ENCODE measurements around the gene DYNLT2.
"Not testable (repeated sequence)": the region's sequence is repeated elsewhere in the genome, so short reads cannot be mapped to it uniquely, and the experiment has no call there.

DYNLT2 gene

DNA sequence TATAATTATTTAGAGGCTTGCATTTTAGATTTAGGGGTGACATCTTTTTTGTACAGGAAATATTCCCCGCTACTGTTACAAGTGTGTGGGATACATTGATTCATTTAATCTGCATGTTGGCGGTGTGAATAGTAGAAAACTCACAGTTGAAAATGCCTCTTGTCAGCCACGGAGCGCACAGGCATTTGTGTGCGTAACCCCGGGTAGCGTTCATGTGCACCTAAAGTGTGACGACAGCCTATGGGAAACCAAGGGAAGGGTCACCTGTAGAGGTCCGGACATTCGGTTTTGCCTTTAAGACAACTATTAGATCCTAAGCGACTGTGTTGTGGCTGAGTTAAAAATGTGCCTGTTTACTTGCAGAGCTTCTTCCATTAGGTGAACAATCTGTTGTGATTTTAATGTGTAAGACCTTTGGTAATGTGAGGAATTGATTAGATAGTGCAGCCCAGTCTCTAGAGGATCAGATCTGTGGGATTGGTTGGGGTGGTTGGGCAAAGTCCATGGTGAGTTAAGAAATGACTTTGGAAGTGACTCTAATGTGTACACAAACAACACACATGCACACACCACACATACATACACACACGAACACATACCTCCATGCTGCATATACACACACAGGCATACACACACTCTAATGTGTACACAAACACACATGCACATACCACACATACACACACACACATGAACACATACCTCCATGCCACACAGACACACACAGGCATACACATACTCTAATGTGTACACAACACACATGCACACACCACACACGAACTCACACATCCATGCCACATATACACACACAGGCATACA, 15.8 kb upstream of the DYNLT2 start:
- H3K23ac ChIP-seq (ENCODE audit: low read length) = peak overlapping the region; percentile 91
- no peak overlapping the region for H2BK12ac ChIP-seq (ENCODE audit: low read length)
- H3K4me3 ChIP-seq (ENCODE audit: low read depth, low read length) = peak overlapping the region; percentile 36
- no peak overlapping the region for H3K14ac ChIP-seq (ENCODE audit: low read length)
- H3K9me3 ChIP-seq (ENCODE audit: insufficient read depth, low read depth, low read length) = peaks cover 2% of the 10 kb centered on the region
- no peaks in the 10 kb centered on the region for H3K79me2 ChIP-seq (ENCODE audit: control insufficient read depth, insufficient read depth, low read length, poor library complexity)
- no peak overlapping the region for H2BK120ac ChIP-seq (ENCODE audit: insufficient read depth, low read length, poor library complexity)
- H4K91ac ChIP-seq (ENCODE audit: low read depth, low read length) = no peak overlapping the region
- no peak overlapping the region for H3K18ac ChIP-seq (ENCODE audit: low read length)
- H4K8ac ChIP-seq (ENCODE audit: low read depth, low read length) = no peak overlapping the region
- no CpG with 5 or more reads among the region's 13 CpGs for WGBS (ENCODE audit: extremely low coverage, insufficient coverage, insufficient read length)
- no peaks in the 10 kb centered on the region for H3K4me1 ChIP-seq (ENCODE audit: control insufficient read depth in 1 of 2, insufficient read depth in 2 of 2, low read length in 2 of 2)
- DNase-seq = no peak
- no peak overlapping the region for H2AFZ ChIP-seq (ENCODE audit: insufficient read depth, low read length, poor library complexity)
- H3K79me1 ChIP-seq (ENCODE audit: low read length) = no peaks in the 10 kb centered on the region
- no peak overlapping the region for H3K4ac ChIP-seq (ENCODE audit: low read depth, low read length)
- H3K27me3 ChIP-seq (ENCODE audit: insufficient read depth, low read length) = no peaks in the 10 kb centered on the region
- no peak overlapping the region for H2BK5ac ChIP-seq (ENCODE audit: low read depth, low read length, poor library complexity)
- no peak overlapping the region for H2AK5ac ChIP-seq (ENCODE audit: low read length)
- H3K4me2 ChIP-seq (ENCODE audit: low read length) = no peak overlapping the region
- H3K27ac ChIP-seq (ENCODE audit: low read depth, low read length) = no peak overlapping the region
- H4K12ac ChIP-seq (ENCODE audit: low read depth, low read length) = no peak overlapping the region
- peak overlapping the region; percentile 75 for H3K9ac ChIP-seq (ENCODE audit: low read length)
- H3K36me3 ChIP-seq (ENCODE audit: control insufficient read depth in 1 of 2, insufficient read depth in 2 of 2, low read length in 2 of 2) = peaks cover 21 to 36% of the 10 kb centered on the region in 2 experiments

DNA sequence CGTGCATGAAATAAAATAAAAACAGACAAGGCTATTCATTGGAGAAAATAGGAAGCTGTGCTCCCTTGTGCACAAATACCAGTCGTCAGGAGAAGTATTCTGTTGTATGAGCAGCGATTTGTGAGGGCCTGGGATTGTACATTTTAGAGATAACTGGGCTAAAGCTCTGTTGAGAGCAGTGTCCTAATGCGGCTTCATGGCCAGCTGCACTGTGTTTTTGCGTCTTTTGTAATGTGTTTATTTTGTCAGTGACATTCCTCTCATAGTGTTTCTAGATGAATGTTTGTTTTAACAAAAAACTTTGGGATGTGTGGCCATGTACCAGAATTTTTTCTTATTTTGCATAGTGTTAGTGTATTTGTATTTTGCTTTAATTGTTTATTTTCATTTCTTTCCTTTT, 14.9 kb upstream of the DYNLT2 start:
- Histone ChIP-seq H3K4ac (ENCODE audit: low read depth, low read length) (no peak overlapping the region), H3K27me3 (ENCODE audit: insufficient read depth, low read length) (no peaks in the 10 kb centered on the region), H2BK5ac (ENCODE audit: low read depth, low read length, poor library complexity) (no peak overlapping the region), H2AK5ac (ENCODE audit: low read length) (no peak overlapping the region), H3K79me1 (ENCODE audit: low read length) (no peaks in the 10 kb centered on the region), H3K18ac (ENCODE audit: low read length) (no peak overlapping the region), H2BK120ac (ENCODE audit: insufficient read depth, low read length, poor library complexity) (no peak overlapping the region), H3K23ac (ENCODE audit: low read length) (no peak overlapping the region), H3K4me1 (ENCODE audit: control insufficient read depth in 1 of 2, insufficient read depth in 2 of 2, low read length in 2 of 2) (no peaks in the 10 kb centered on the region), H3K36me3 (ENCODE audit: control insufficient read depth in 1 of 2, insufficient read depth in 2 of 2, low read length in 2 of 2) (peaks cover 15 to 29% of the 10 kb centered on the region in 2 experiments), H3K4me3 (ENCODE audit: low read depth, low read length) (no peak overlapping the region), H3K4me2 (ENCODE audit: low read length) (no peak overlapping the region), H4K8ac (ENCODE audit: low read depth, low read length) (no peak overlapping the region), H4K91ac (ENCODE audit: low read depth, low read length) (no peak overlapping the region), H3K14ac (ENCODE audit: low read length) (no peak overlapping the region), H4K12ac (ENCODE audit: low read depth, low read length) (no peak overlapping the region), H3K9ac (ENCODE audit: low read length) (no peak overlapping the region), H2AFZ (ENCODE audit: insufficient read depth, low read length, poor library complexity) (no peak overlapping the region), H2BK12ac (ENCODE audit: low read length) (no peak overlapping the region), H3K79me2 (ENCODE audit: control insufficient read depth, insufficient read depth, low read length, poor library complexity) (no peaks in the 10 kb centered on the region), H3K9me3 (ENCODE audit: insufficient read depth, low read depth, low read length) (peaks cover 2% of the 10 kb centered on the region), H3K27ac (ENCODE audit: low read depth, low read length) (no peak overlapping the region)
- WGBS (ENCODE audit: extremely low coverage, insufficient coverage, insufficient read length) = no CpG with 5 or more reads among the region's 5 CpGs
- DNase-seq = no peak

- H4K8ac ChIP-seq (ENCODE audit: low read depth, low read length); H2AK5ac ChIP-seq (ENCODE audit: low read length); H3K9me3 ChIP-seq (ENCODE audit: insufficient read depth, low read depth, low read length); H3K18ac ChIP-seq (ENCODE audit: low read length); H3K23ac ChIP-seq (ENCODE audit: low read length); H3K14ac ChIP-seq (ENCODE audit: low read length); H3K27ac ChIP-seq (ENCODE audit: low read depth, low read length); H3K4ac ChIP-seq (ENCODE audit: low read depth, low read length); H3K79me2 ChIP-seq (ENCODE audit: control insufficient read depth, insufficient read depth, low read length, poor library complexity); H3K4me2 ChIP-seq (ENCODE audit: low read length); H2BK5ac ChIP-seq (ENCODE audit: low read depth, low read length, poor library complexity); H2BK12ac ChIP-seq (ENCODE audit: low read length); H2BK120ac ChIP-seq (ENCODE audit: insufficient read depth, low read length, poor library complexity); H4K12ac ChIP-seq (ENCODE audit: low read depth, low read length); H3K4me1 ChIP-seq (ENCODE audit: control insufficient read depth in 1 of 2, insufficient read depth in 2 of 2, low read length in 2 of 2); H3K9ac ChIP-seq (ENCODE audit: low read length); H3K79me1 ChIP-seq (ENCODE audit: low read length); H3K4me3 ChIP-seq (ENCODE audit: low read depth, low read length); H3K27me3 ChIP-seq (ENCODE audit: insufficient read depth, low read length); H2AFZ ChIP-seq (ENCODE audit: insufficient read depth, low read length, poor library complexity); H4K91ac ChIP-seq (ENCODE audit: low read depth, low read length); DNase-seq: not testable (repeated sequence)
- WGBS (ENCODE audit: extremely low coverage, insufficient coverage, insufficient read length) = no CpG with 5 or more reads among the region's 10 CpGs
- peaks cover 17 to 29% of the 10 kb centered on the region in 2 experiments for H3K36me3 ChIP-seq (ENCODE audit: control insufficient read depth in 1 of 2, insufficient read depth in 2 of 2, low read length in 2 of 2)
These were observed 14.4 kb upstream of the DYNLT2 start for GRCh38 chr6:169765789-169766188.

- no peak for DNase-seq
- WGBS (ENCODE audit: extremely low coverage, insufficient coverage, insufficient read length) = no CpG with 5 or more reads among the region's 10 CpGs
These were observed 12.5 kb upstream of the DYNLT2 start for GRCh38 chr6:169763881-169764280.

More at GRCh38 chr6:169763881-169764280, 12.5 kb upstream of the DYNLT2 start:
- H3K4me2 ChIP-seq (ENCODE audit: low read length) = no peak overlapping the region
- no peaks in the 10 kb centered on the region for H3K79me1 ChIP-seq (ENCODE audit: low read length)
- no peak overlapping the region for H2AFZ ChIP-seq (ENCODE audit: insufficient read depth, low read length, poor library complexity)
- H2BK12ac ChIP-seq (ENCODE audit: low read length) = no peak overlapping the region
- H2BK120ac ChIP-seq (ENCODE audit: insufficient read depth, low read length, poor library complexity) = no peak overlapping the region
- peaks cover 24 to 41% of the 10 kb centered on the region in 2 experiments for H3K36me3 ChIP-seq (ENCODE audit: control insufficient read depth in 1 of 2, insufficient read depth in 2 of 2, low read length in 2 of 2)
- H3K14ac ChIP-seq (ENCODE audit: low read length) = no peak overlapping the region
- no peak overlapping the region for H4K8ac ChIP-seq (ENCODE audit: low read depth, low read length)
- no peak overlapping the region for H3K27ac ChIP-seq (ENCODE audit: low read depth, low read length)
- H3K9me3 ChIP-seq (ENCODE audit: insufficient read depth, low read depth, low read length) = peaks cover 2% of the 10 kb centered on the region
- no peak overlapping the region for H2BK5ac ChIP-seq (ENCODE audit: low read depth, low read length, poor library complexity)
- no peak overlapping the region for H3K4me3 ChIP-seq (ENCODE audit: low read depth, low read length)
- H3K27me3 ChIP-seq (ENCODE audit: insufficient read depth, low read length) = no peaks in the 10 kb centered on the region
- no peak overlapping the region for H4K12ac ChIP-seq (ENCODE audit: low read depth, low read length)
- H3K23ac ChIP-seq (ENCODE audit: low read length) = no peak overlapping the region
- no peak overlapping the region for H3K9ac ChIP-seq (ENCODE audit: low read length)
- H3K79me2 ChIP-seq (ENCODE audit: control insufficient read depth, insufficient read depth, low read length, poor library complexity) = no peaks in the 10 kb centered on the region
- H3K18ac ChIP-seq (ENCODE audit: low read length) = no peak overlapping the region
- no peak overlapping the region for H4K91ac ChIP-seq (ENCODE audit: low read depth, low read length)
- H3K4me1 ChIP-seq (ENCODE audit: control insufficient read depth in 1 of 2, insufficient read depth in 2 of 2, low read length in 2 of 2) = no peaks in the 10 kb centered on the region
- no peak overlapping the region for H3K4ac ChIP-seq (ENCODE audit: low read depth, low read length)
- no peak overlapping the region for H2AK5ac ChIP-seq (ENCODE audit: low read length)
